Hepatocyte (in vitro differentiated cells): ENCODE data around the gene RAB11FIP3. TPM values are rescaled to one million over a fixed set of nuclear protein-coding genes. Genes with fewer than 3 reads are reported as not detected.

Experiments
- DNase-seq: peaks from one replicate; pipeline ENCODE4 v3.0.0-alpha.2; 2016; ENCODE audit warnings: low spot score
- H2AFZ ChIP-seq: fragments of 200-600 bp; sonication (generic); 2 replicates; pipeline ENCODE4 v1.6.0; 2016; ENCODE audit warnings: antibody characterized with exemption, mild to moderate bottlenecking
- H3K27ac ChIP-seq: fragments of 200-600 bp; sonication (generic); 2 replicates; pipeline ENCODE4 v1.5.1; 2016; ENCODE audit warnings: mild to moderate bottlenecking
- H3K27me3 ChIP-seq: fragments of 200-600 bp; sonication (generic); 2 replicates; pipeline ENCODE4 v1.6.1; 2016
- H3K36me3 ChIP-seq: fragments of 200-600 bp; sonication (generic); replicated peaks from 2 replicates; pipeline ENCODE4 v1.5.1; 2016; ENCODE audit warnings: low read depth; ENCODE audit not compliant: insufficient read depth
- H3K4me1 ChIP-seq: fragments of 200-600 bp; sonication (generic); 2 replicates; pipeline ENCODE4 v1.5.1; 2016; ENCODE audit warnings: mild to moderate bottlenecking, moderate library complexity; ENCODE audit not compliant: insufficient read depth
- H3K4me2 ChIP-seq: fragments of 200-600 bp; sonication (generic); 2 replicates; pipeline ENCODE4 v1.6.0; 2016
- H3K4me3 ChIP-seq: fragments of 200-600 bp; sonication (generic); 2 replicates; pipeline ENCODE4 v1.5.1; 2016; ENCODE audit warnings: mild to moderate bottlenecking
- H3K79me2 ChIP-seq: fragments of 200-600 bp; sonication (generic); 2 replicates; pipeline ENCODE4 v1.6.0; 2017; ENCODE audit warnings: mild to moderate bottlenecking
- H3K9me2 ChIP-seq: fragments of 200-600 bp; sonication (generic); replicated peaks from 2 replicates; pipeline ENCODE4 v1.6.0; 2017; ENCODE audit warnings: mild to moderate bottlenecking; ENCODE audit not compliant: insufficient read depth
- H3K9me3 ChIP-seq: fragments of 200-600 bp; sonication (generic); 2 replicates; pipeline ENCODE4 v1.5.1; 2016; ENCODE audit warnings: low read depth, mild to moderate bottlenecking
- H4K20me1 ChIP-seq: fragments of 200-600 bp; sonication (generic); 2 replicates; pipeline ENCODE4 v1.6.0; 2016; ENCODE audit warnings: mild to moderate bottlenecking; ENCODE audit not compliant: insufficient read depth, poor library complexity, severe bottlenecking
- EZH2 ChIP-seq: fragments of 200-600 bp; sonication (generic); IDR thresholded peaks from 2 replicates; pipeline ENCODE4 v1.6.1; 2016; ENCODE audit warnings: antibody characterized with exemption, mild to moderate bottlenecking, borderline replicate concordance
- EZH2phosphoT487 ChIP-seq: fragments of 200-600 bp; sonication (generic); IDR thresholded peaks from one replicate; pipeline ENCODE4 v1.6.1; 2018; ENCODE audit warnings: antibody characterized with exemption, mild to moderate bottlenecking, low read depth, moderate library complexity; ENCODE audit not compliant: unreplicated experiment, severe bottlenecking
- WGBS: methylation state at CpG from one replicate; pipeline ENCODE4 v1.1.6; 2016; ENCODE audit warnings: low lambda C conversion rate; ENCODE audit errors: missing lambda C conversion rate; 5-methylcytosine and 5-hydroxymethylcytosine counted together
- polyA plus RNA-seq: library from polyadenylated mRNA; unstranded; fragments of >200 nt; fragmentation: Nextera tagmentation; extraction: Ambion mirVana; gene quantifications from 2 replicates; pipeline ENCODE4 v1.2.1, GENCODE V29; 2016
- total RNA-seq: library from RNA; depleted of rRNA; stranded (reverse); fragments of >200 nt; gene quantifications from 2 replicates; pipeline ENCODE4 v1.2.3, GENCODE V29; 2014
- TF ChIP-seq, protein P1 (sequence below): fragments of 200-600 bp; sonication (generic); IDR thresholded peaks from 2 replicates; pipeline ENCODE4 v1.5.1; 2016; ENCODE audit warnings: antibody characterized with exemption, mild to moderate bottlenecking; ENCODE audit not compliant: poor library complexity

Gene RAB11FIP3
- total and polyA plus RNA-seq, 2 experiments from 2014 or later, result 47.3 to 72.8 TPM

DNA sequence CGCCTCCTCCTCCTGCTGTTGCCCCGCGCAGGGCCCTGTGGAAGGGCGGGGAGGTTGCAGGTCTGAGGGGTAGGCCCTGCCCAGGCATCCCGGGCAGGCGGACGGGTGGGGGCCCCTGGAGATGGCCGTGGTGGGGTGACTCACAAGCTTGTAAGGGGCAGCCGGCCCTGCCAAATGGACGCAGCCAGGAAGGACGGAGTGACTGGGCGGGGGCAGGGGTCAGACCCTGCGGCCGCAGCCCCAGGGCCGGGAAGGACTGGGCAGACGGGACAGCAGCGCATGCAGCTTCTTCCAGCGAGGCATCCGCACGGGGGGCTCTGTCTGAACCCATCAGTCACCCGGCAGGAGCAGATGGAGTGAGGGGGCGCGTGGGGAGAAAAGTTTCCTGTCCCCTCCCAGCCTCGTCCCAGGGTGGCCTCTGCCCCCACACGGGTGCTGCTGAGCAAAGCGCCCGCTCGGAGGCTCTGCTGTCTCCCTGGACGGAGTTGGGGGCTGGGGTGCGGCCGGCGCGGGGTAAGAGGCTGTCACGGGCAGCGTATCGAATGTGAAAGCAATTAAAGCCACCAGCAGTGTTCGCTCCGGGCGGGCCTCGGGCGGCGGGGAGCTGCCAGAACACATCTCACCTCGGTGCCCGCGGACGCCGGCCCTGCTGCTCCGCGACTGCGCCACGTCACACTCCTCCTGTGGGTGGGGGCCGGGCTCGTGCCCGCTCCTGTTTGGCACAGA, 129.4 kb downstream of the RAB11FIP3 start:
- no peak for DNase-seq
- peaks cover 17% of the 10 kb centered on the region for H3K27me3 ChIP-seq
- no peaks in the 10 kb centered on the region for H3K79me2 ChIP-seq
- no peak overlapping the region for H3K4me2 ChIP-seq
- no peaks in the 10 kb centered on the region for H3K9me3 ChIP-seq
- WGBS, result 88% methylated on average over 26 of the region's 54 CpGs
- H3K36me3 ChIP-seq, result no peaks in the 10 kb centered on the region
- H3K9me2 ChIP-seq, result no peaks in the 10 kb centered on the region
- no peak overlapping the region for H3K4me3 ChIP-seq
- no peak overlapping the region for H2AFZ ChIP-seq
- no peaks in the 10 kb centered on the region for H4K20me1 ChIP-seq
- TF ChIP-seq, protein P1, sequence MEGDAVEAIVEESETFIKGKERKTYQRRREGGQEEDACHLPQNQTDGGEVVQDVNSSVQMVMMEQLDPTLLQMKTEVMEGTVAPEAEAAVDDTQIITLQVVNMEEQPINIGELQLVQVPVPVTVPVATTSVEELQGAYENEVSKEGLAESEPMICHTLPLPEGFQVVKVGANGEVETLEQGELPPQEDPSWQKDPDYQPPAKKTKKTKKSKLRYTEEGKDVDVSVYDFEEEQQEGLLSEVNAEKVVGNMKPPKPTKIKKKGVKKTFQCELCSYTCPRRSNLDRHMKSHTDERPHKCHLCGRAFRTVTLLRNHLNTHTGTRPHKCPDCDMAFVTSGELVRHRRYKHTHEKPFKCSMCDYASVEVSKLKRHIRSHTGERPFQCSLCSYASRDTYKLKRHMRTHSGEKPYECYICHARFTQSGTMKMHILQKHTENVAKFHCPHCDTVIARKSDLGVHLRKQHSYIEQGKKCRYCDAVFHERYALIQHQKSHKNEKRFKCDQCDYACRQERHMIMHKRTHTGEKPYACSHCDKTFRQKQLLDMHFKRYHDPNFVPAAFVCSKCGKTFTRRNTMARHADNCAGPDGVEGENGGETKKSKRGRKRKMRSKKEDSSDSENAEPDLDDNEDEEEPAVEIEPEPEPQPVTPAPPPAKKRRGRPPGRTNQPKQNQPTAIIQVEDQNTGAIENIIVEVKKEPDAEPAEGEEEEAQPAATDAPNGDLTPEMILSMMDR, result no peak
- no peak for TF ChIP-seq EZH2phosphoT487
- no peak for TF ChIP-seq EZH2
- no peak overlapping the region for H3K27ac ChIP-seq
- H3K4me1 ChIP-seq, result no peaks in the 10 kb centered on the region

DNA sequence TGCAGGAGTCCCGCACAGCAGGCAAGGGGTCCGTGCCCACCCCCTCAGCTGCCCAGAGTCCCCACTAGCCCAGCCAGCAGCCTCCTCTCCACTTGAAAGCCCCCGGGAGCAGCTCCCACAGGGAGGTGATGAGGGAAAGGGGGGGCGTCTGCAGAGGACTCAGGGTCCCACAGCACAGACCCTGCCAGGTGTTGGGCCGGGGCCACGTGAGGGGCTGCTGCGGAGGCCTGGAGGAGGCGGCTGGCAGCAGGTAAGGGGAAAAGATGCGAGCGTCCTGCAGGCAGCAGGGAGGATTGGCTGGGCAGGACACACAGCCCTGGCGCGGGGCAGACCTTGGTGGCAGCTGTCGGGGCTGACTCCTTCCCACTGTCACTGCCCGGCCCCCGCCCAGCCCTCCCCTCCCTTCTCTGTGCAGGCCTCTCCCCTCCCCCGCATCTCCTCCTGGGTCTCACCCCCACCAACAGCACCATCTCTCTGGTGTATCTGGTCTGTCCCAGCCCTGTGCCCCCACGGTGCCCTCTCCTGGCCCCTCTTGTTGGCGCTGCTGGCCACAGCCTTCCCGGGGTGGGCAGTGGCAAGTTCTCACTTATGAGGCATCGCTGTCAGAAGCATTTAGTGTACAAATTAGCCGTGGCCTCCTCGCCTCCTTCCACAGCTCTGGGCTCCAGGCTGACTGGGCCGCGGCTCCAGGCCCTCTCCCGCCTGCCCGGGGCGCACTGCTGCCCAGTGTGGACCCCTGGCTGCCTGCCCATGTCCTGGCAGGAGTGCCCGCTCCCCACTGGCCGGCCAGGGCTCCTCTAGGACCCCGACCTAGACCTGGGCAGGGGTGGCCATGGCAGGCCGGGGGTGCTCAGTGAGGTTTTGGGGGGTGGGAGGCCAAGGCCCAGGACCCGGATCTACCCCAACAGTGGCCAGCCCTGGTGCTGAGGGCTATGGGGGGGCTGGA, 130.4 kb downstream of the RAB11FIP3 start:
- DNase-seq, result no peak
- H4K20me1 ChIP-seq, result no peaks in the 10 kb centered on the region
- H3K4me2 ChIP-seq, result no peak overlapping the region
- H3K9me3 ChIP-seq, result no peaks in the 10 kb centered on the region
- WGBS, result 89% methylated on average over 16 of the region's 32 CpGs
- no peaks in the 10 kb centered on the region for H3K4me1 ChIP-seq
- H3K4me3 ChIP-seq, result no peak overlapping the region
- no peaks in the 10 kb centered on the region for H3K79me2 ChIP-seq
- no peaks in the 10 kb centered on the region for H3K9me2 ChIP-seq
- H3K27me3 ChIP-seq, result peaks cover 19% of the 10 kb centered on the region
- H3K27ac ChIP-seq, result no peak overlapping the region
- TF ChIP-seq, protein P1, result no peak
- TF ChIP-seq EZH2, result no peak
- no peak for TF ChIP-seq EZH2phosphoT487
- H2AFZ ChIP-seq, result no peak overlapping the region
- H3K36me3 ChIP-seq, result no peaks in the 10 kb centered on the region

DNA sequence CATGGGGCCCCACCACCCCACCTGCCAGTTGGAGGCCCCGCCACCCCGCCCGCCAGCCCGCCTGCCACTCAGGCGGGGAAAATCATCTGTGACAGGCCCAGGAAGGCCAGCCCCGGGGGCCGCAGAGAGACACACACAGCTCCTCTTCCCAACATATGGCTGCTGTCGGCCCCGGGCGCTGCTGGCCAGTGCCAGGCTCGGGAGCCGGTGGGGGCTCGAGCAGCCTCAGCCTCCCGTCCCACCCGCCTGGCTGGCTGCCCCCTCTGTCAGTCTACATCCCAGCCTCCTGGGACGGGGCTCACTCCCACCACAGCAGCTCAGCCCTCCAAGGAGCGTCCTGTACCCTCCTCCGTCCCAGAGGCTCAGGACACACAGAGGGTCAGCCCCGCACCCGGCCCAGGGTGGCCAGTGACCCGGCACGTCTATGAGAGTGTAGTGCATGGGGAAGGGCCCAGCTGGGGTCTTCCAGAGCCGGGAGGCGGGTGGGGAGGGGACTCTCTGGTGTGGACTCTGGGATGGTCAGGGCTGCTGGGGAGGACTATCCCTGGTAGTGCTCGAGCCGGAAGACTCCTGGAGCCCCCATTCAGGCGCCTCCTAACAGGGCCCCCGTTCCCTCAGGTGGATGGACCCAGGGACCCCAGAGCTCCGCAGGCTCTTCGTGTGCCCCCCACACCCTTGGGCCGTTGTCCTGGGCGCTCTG, 131.2 kb downstream of the RAB11FIP3 start:
- Histone ChIP-seq H3K4me1 (no peaks in the 10 kb centered on the region), H3K79me2 (no peaks in the 10 kb centered on the region), H3K27me3 (peaks cover 27% of the 10 kb centered on the region), H3K27ac (no peak overlapping the region), H3K9me3 (no peaks in the 10 kb centered on the region), H3K9me2 (no peaks in the 10 kb centered on the region), H2AFZ (no peak overlapping the region), H4K20me1 (no peaks in the 10 kb centered on the region), H3K4me2 (no peak overlapping the region), H3K4me3 (no peak overlapping the region), H3K36me3 (no peaks in the 10 kb centered on the region)
- no peak for TF ChIP-seq EZH2
- no peak for TF ChIP-seq EZH2phosphoT487
- TF ChIP-seq, protein P1, result no peak
- 87% methylated on average over 18 of the region's 32 CpGs for WGBS
- no peak for DNase-seq
